GM18498 (cell line): ENCODE results near the gene CCDC192.

ENCODE experiments used
- ATAC-seq: cut with Tn5 transposase; IDR thresholded peaks from one replicate; pipeline ENCODE4 v1.9.1; 2021; ENCODE audit warnings: mild to moderate bottlenecking, moderate library complexity; ENCODE audit not compliant: unreplicated experiment

Gene CCDC192

GRCh38 chr5:127942246-127943060 lies 239.3 kb downstream of the CCDC192 start:
- ATAC-seq = no peak

- peak; percentile 59 for ATAC-seq
Measured at GRCh38 chr5:127943061-127943371, 239.8 kb downstream of the CCDC192 start.

GRCh38 chr5:127944125-127944524 lies 240.9 kb downstream of the CCDC192 start:
- no peak for ATAC-seq

- ATAC-seq = no peak
Measured at GRCh38 chr5:127947941-127948340, 244.8 kb downstream of the CCDC192 start.

GRCh38 chr5:127950707-127951391 lies 247.7 kb downstream of the CCDC192 start:
- ATAC-seq = no peak

- ATAC-seq = no peak
Measured at GRCh38 chr5:127951791-127952190, 248.6 kb downstream of the CCDC192 start.

- ATAC-seq = no peak
Measured at GRCh38 chr5:127957183-127957582, 254.0 kb downstream of the CCDC192 start.

- no peak for ATAC-seq
Measured at GRCh38 chr5:127957701-127958239, 254.6 kb downstream of the CCDC192 start.

GRCh38 chr5:127958421-127959011 lies 255.3 kb downstream of the CCDC192 start:
- ATAC-seq = no peak

GRCh38 chr5:127959152-127959764 lies 256.1 kb downstream of the CCDC192 start:
- no peak for ATAC-seq

- no peak for ATAC-seq
Measured at GRCh38 chr5:127960270-127960691, 257.1 kb downstream of the CCDC192 start.

GRCh38 chr5:127961006-127961762 lies 258.0 kb downstream of the CCDC192 start:
- no peak for ATAC-seq

- ATAC-seq = no peak
Measured at GRCh38 chr5:127961763-127962145, 258.6 kb downstream of the CCDC192 start.

- no peak for ATAC-seq
Measured at GRCh38 chr5:127962491-127962890, 259.3 kb downstream of the CCDC192 start.

GRCh38 chr5:127963233-127963632 lies 260.0 kb downstream of the CCDC192 start:
- ATAC-seq = no peak

- no peak for ATAC-seq
Measured at GRCh38 chr5:127963931-127964330, 260.7 kb downstream of the CCDC192 start.

- ATAC-seq = no peak
Measured at GRCh38 chr5:127967323-127967982, 264.3 kb downstream of the CCDC192 start.

- no peak for ATAC-seq
Measured at GRCh38 chr5:127967983-127968592, 264.9 kb downstream of the CCDC192 start.

- ATAC-seq = no peak
Measured at GRCh38 chr5:127969002-127969401, 265.8 kb downstream of the CCDC192 start.

GRCh38 chr5:127969651-127970050 lies 266.5 kb downstream of the CCDC192 start:
- no peak for ATAC-seq
